Measurements from ENCODE around the gene HOXC9.

The HOXC9 gene

GRCh38 chr12:54002278-54002914 lies 2.4 kb downstream of the HOXC9 start (continued):
- TF ChIP-seq ZNF18 (tag by site-specific recombination; IDR thresholded peaks at IDR 0.05) (no peak), ZNF335 (tag by site-specific recombination; conservative IDR thresholded peaks at IDR 0.05) (peak; percentile 72), ZNF629 (tag by site-specific recombination; IDR thresholded peaks at IDR 0.05) (no peak), ZNF639 (tag by site-specific recombination; IDR thresholded peaks at IDR 0.05) (no peak), ZNF184 (tag by site-specific recombination; IDR thresholded peaks at IDR 0.05) (no peak), ZNF624 (tag by site-specific recombination; IDR thresholded peaks at IDR 0.05) (no peak), ZFHX2 (tag by site-specific recombination; conservative IDR thresholded peaks at IDR 0.05) (no peak), ZNF610 (tag by site-specific recombination; IDR thresholded peaks at IDR 0.05; ENCODE audit: borderline replicate concordance) (no peak), ZNF311 (tag by site-specific recombination; IDR thresholded peaks at IDR 0.05; ENCODE audit: borderline replicate concordance) (no peak), ZNF561 (tag by site-specific recombination; IDR thresholded peaks at IDR 0.05; ENCODE audit: borderline replicate concordance) (no peak), ZNF776 (tag by site-specific recombination; IDR thresholded peaks at IDR 0.05; ENCODE audit: borderline replicate concordance) (no peak)
- TF ChIP-seq, protein P1, sequence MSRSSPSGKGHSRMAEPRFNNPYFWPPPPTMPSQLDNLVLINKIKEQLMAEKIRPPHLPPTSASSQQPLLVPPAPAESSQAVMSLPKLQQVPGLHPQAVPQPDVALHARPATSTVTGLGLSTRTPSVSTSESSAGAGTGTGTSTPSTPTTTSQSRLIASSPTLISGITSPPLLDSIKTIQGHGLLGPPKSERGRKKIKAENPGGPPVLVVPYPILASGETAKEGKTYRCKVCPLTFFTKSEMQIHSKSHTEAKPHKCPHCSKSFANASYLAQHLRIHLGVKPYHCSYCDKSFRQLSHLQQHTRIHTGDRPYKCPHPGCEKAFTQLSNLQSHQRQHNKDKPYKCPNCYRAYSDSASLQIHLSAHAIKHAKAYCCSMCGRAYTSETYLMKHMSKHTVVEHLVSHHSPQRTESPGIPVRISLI (tag by site-specific recombination; IDR thresholded peaks at IDR 0.05): no peak
- TF ChIP-seq, protein P2, sequence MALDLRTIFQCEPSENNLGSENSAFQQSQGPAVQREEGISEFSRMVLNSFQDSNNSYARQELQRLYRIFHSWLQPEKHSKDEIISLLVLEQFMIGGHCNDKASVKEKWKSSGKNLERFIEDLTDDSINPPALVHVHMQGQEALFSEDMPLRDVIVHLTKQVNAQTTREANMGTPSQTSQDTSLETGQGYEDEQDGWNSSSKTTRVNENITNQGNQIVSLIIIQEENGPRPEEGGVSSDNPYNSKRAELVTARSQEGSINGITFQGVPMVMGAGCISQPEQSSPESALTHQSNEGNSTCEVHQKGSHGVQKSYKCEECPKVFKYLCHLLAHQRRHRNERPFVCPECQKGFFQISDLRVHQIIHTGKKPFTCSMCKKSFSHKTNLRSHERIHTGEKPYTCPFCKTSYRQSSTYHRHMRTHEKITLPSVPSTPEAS (tag by site-specific recombination; IDR thresholded peaks at IDR 0.05): no peak
- TF ChIP-seq, protein P3, sequence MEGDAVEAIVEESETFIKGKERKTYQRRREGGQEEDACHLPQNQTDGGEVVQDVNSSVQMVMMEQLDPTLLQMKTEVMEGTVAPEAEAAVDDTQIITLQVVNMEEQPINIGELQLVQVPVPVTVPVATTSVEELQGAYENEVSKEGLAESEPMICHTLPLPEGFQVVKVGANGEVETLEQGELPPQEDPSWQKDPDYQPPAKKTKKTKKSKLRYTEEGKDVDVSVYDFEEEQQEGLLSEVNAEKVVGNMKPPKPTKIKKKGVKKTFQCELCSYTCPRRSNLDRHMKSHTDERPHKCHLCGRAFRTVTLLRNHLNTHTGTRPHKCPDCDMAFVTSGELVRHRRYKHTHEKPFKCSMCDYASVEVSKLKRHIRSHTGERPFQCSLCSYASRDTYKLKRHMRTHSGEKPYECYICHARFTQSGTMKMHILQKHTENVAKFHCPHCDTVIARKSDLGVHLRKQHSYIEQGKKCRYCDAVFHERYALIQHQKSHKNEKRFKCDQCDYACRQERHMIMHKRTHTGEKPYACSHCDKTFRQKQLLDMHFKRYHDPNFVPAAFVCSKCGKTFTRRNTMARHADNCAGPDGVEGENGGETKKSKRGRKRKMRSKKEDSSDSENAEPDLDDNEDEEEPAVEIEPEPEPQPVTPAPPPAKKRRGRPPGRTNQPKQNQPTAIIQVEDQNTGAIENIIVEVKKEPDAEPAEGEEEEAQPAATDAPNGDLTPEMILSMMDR (tag by site-specific recombination; IDR thresholded peaks at IDR 0.05): no peak

DNA sequence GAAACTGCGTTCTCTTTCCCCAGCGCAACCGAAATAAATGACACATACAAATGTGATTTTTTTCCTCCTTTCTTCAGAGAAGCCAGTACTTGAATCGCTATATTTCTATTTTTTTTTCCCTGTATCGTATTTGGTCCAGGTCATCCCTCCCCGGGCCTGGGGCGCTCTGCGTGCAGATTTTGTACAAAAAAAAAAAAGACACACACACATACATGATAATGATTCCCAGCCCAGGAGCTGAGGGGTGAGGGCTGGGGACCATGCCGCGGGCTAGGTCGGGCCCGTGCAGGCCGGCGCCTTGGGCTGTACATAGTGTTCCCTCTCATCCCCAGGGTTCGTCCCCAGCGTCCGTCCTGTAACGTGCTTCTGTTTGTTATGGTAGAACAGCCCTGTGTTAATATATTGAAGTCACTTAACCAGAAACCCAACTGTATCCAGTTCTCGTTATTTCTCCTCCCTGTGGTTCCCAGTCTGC lies 3.0 kb downstream of the HOXC9 start:
- Histone ChIP-seq H3K9me3 (ENCODE audit: control insufficient read depth, insufficient read depth, low read depth, low read length) (no peaks in the 10 kb centered on the region), H3K4me3 (ENCODE audit: low read depth, low read length) (no peak overlapping the region), H3K36me3 (ENCODE audit: control insufficient read depth in 2 of 2, insufficient read depth in 1 of 2, low read length in 2 of 2) (peaks cover 8 to 15% of the 10 kb centered on the region in 2 experiments; a peak in 2 of 3 replicates), H3K4me1 (ENCODE audit: control insufficient read depth, insufficient read depth, low read length) (peaks cover 38% of the 10 kb centered on the region), H3K27ac (ENCODE audit: extremely low read depth, low read depth, low read length) (peak overlapping the region; percentile 99; the same call in 1 of the 2 replicates)
- ChIA-PET CTCF (interaction anchor here (1.0 to 7.9 kb wide), 7 partner anchors 16 to 212 kb away, joined by 3 to 111 read pairs (median 36); partner anchors contain the start of gene HOXC10), POLR2A (interaction anchor here (0.8 kb wide), 1 partner anchor 14 kb away, joined by 3 read pairs; no protein-coding TSS in a partner anchor)
- TF ChIP-seq ZNF600 (tag by site-specific recombination; IDR thresholded peaks at IDR 0.05) (peak; percentile 64; the same call in 1 of the 2 replicates), ZNF155 (tag by site-specific recombination; IDR thresholded peaks at IDR 0.05) (no peak), ZNF341 (tag by site-specific recombination; IDR thresholded peaks at IDR 0.05; ENCODE audit: low read depth) (no peak; the same call in 1 of the 2 replicates), ZNF366 (tag by site-specific recombination; conservative IDR thresholded peaks at IDR 0.05) (0 out of 2 replicates have a peak, but pooled peaks have one; percentile 16), ZNF639 (tag by site-specific recombination; IDR thresholded peaks at IDR 0.05) (no peak), BCL11B (tag by site-specific recombination; IDR thresholded peaks at IDR 0.05; ENCODE audit: low read depth) (no peak), YY2 (tag by site-specific recombination; IDR thresholded peaks at IDR 0.05) (no peak)
- TF ChIP-seq, protein P4, sequence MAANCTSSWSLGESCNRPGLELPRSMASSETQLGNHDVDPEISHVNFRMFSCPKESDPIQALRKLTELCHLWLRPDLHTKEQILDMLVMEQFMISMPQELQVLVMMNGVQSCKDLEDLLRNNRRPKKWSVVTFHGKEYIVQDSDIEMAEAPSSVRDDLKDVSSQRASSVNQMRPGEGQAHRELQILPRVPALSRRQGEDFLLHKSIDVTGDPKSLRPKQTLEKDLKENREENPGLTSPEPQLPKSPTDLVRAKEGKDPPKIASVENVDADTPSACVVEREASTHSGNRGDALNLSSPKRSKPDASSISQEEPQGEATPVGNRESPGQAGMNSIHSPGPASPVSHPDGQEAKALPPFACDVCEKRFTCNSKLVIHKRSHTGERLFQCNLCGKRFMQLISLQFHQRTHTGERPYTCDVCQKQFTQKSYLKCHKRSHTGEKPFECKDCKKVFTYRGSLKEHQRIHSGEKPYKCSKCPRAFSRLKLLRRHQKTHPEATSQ (tag by site-specific recombination; IDR thresholded peaks at IDR 0.05): no peak
- TF ChIP-seq, protein P5, sequence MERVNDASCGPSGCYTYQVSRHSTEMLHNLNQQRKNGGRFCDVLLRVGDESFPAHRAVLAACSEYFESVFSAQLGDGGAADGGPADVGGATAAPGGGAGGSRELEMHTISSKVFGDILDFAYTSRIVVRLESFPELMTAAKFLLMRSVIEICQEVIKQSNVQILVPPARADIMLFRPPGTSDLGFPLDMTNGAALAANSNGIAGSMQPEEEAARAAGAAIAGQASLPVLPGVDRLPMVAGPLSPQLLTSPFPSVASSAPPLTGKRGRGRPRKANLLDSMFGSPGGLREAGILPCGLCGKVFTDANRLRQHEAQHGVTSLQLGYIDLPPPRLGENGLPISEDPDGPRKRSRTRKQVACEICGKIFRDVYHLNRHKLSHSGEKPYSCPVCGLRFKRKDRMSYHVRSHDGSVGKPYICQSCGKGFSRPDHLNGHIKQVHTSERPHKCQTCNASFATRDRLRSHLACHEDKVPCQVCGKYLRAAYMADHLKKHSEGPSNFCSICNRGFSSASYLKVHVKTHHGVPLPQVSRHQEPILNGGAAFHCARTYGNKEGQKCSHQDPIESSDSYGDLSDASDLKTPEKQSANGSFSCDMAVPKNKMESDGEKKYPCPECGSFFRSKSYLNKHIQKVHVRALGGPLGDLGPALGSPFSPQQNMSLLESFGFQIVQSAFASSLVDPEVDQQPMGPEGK (tag by site-specific recombination; IDR thresholded peaks at IDR 0.05): 0 out of 2 replicates have a peak, but pooled peaks have one; percentile 18

Data from HEK293 (cell line).